T-helper 1 cell (primary cell): ENCODE data around the gene DACT2.
"Not testable (repeated sequence)": the region's sequence is repeated elsewhere in the genome, so short reads cannot be mapped to it uniquely, and the experiment has no call there.

Source experiments
- DNase-seq, 5 donors: peaks; one replicate each; pipeline ENCODE4 v3.0.0-alpha.2; 2012 to 2020

DACT2 gene

GRCh38 chr6:168300975-168301647 lies 18.5 kb downstream of the DACT2 start:
- DNase-seq = no peak

- DNase-seq = no peak
Observed at GRCh38 chr6:168299541-168300511, 19.8 kb downstream of the DACT2 start.

- no peak for DNase-seq
Observed at GRCh38 chr6:168297643-168298042, 21.9 kb downstream of the DACT2 start.

GRCh38 chr6:168294901-168295300 lies 24.7 kb downstream of the DACT2 start:
- DNase-seq = no peak

- DNase-seq = no peak
Observed at GRCh38 chr6:168293636-168294530, 25.7 kb downstream of the DACT2 start.

GRCh38 chr6:168292826-168293225 lies 26.8 kb downstream of the DACT2 start:
- DNase-seq = no peak

- no peak for DNase-seq
Observed at GRCh38 chr6:168291450-168291849, 28.1 kb downstream of the DACT2 start.

GRCh38 chr6:168290095-168290494 lies 29.5 kb downstream of the DACT2 start:
- no peak for DNase-seq

- DNase-seq = no peak
Observed at GRCh38 chr6:168289571-168289962, 30.0 kb downstream of the DACT2 start.

- DNase-seq = no peak
Observed at GRCh38 chr6:168288781-168289570, 30.6 kb downstream of the DACT2 start.

GRCh38 chr6:168287460-168287859 lies 32.1 kb downstream of the DACT2 start:
- not testable (repeated sequence) for DNase-seq

- peak in 1 of 5 donors; percentile 5 for DNase-seq
Observed at GRCh38 chr6:168286771-168287446, 32.7 kb downstream of the DACT2 start.

GRCh38 chr6:168286116-168286515 lies 33.5 kb downstream of the DACT2 start:
- no peak for DNase-seq

- DNase-seq = no peak
Observed at GRCh38 chr6:168285456-168285855, 34.1 kb downstream of the DACT2 start.

- no peak for DNase-seq
Observed at GRCh38 chr6:168284187-168284586, 35.4 kb downstream of the DACT2 start.

- DNase-seq = no peak
Observed at GRCh38 chr6:168283686-168284025, 35.9 kb downstream of the DACT2 start.

- no peak for DNase-seq
Observed at GRCh38 chr6:168282985-168283685, 36.4 kb downstream of the DACT2 start.

GRCh38 chr6:168281826-168282225 lies 37.8 kb downstream of the DACT2 start:
- no peak for DNase-seq

GRCh38 chr6:168281314-168281713 lies 38.3 kb downstream of the DACT2 start:
- not testable (repeated sequence) for DNase-seq

- no peak for DNase-seq
Observed at GRCh38 chr6:168280899-168281245, 38.7 kb downstream of the DACT2 start.
